ENCODE results near the gene PORCN. TPM values are rescaled to one million over a fixed set of nuclear protein-coding genes. Genes with fewer than 3 reads are reported as not detected.
A peak's percentile ranks its signal among the peaks of the same experiment; 100 is the strongest.

PORCN gene
- total and polyA plus RNA-seq, 2 of the 4 experiments (the other 2 are of a cell fraction) = 4.1 to 10.1 TPM

- no peak overlapping the region for H2BK120ac ChIP-seq (ENCODE audit: low read depth, low read length)
- H2BK20ac ChIP-seq (ENCODE audit: low read depth, low read length) = no peak overlapping the region
- no peak overlapping the region for H2AK5ac ChIP-seq (ENCODE audit: low read depth, low read length)
- H3K9me1 ChIP-seq (ENCODE audit: insufficient read depth, low read length) = no peaks in the 10 kb centered on the region
- peak; percentile 56 for TF ChIP-seq RAD21 (IDR thresholded peaks at IDR 0.05; ENCODE audit: low read length)
- TF ChIP-seq SMC3 (IDR thresholded peaks at IDR 0.05; ENCODE audit: low read depth, low read length) = peak; percentile 43
- TF ChIP-seq, protein P1, sequence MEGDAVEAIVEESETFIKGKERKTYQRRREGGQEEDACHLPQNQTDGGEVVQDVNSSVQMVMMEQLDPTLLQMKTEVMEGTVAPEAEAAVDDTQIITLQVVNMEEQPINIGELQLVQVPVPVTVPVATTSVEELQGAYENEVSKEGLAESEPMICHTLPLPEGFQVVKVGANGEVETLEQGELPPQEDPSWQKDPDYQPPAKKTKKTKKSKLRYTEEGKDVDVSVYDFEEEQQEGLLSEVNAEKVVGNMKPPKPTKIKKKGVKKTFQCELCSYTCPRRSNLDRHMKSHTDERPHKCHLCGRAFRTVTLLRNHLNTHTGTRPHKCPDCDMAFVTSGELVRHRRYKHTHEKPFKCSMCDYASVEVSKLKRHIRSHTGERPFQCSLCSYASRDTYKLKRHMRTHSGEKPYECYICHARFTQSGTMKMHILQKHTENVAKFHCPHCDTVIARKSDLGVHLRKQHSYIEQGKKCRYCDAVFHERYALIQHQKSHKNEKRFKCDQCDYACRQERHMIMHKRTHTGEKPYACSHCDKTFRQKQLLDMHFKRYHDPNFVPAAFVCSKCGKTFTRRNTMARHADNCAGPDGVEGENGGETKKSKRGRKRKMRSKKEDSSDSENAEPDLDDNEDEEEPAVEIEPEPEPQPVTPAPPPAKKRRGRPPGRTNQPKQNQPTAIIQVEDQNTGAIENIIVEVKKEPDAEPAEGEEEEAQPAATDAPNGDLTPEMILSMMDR (conservative IDR thresholded peaks at IDR 0.05; ENCODE audit: low read depth, low read length) = peak; percentile 43
- no peak for TF ChIP-seq FOS (IDR thresholded peaks at IDR 0.05; ENCODE audit: low read depth, low read length)
- no peak for TF ChIP-seq BHLHE40 (IDR thresholded peaks at IDR 0.05; ENCODE audit: low read depth, low read length)
- TF ChIP-seq NFE2L2 (IDR thresholded peaks at IDR 0.05; ENCODE audit: low read depth, low read length) = no peak
- H2BK15ac ChIP-seq (ENCODE audit: low read depth, low read length) = no peak overlapping the region
- no peaks in the 10 kb centered on the region for H4K20me1 ChIP-seq (ENCODE audit: insufficient read depth, low read length)
- no peak overlapping the region for H3K23ac ChIP-seq (ENCODE audit: low read depth, low read length)
- H3K18ac ChIP-seq (ENCODE audit: low read depth, low read length) = no peak overlapping the region
- no peaks in the 10 kb centered on the region; the same call in 1 of the 2 replicates for H3K9me3 ChIP-seq (ENCODE audit: control insufficient read depth, insufficient read depth, low read length)
- ChIA-PET POLR2A (ENCODE audit: unreplicated experiment) (no interaction called here), CTCF (no interaction called here)
- H3K36me3 ChIP-seq (ENCODE audit: control insufficient read depth, insufficient read depth, low read length) = peaks cover 3% of the 10 kb centered on the region
- H3K27ac ChIP-seq (ENCODE audit: insufficient read depth, low read length) = no peak overlapping the region
- H4K5ac ChIP-seq (ENCODE audit: low read depth, low read length) = no peak overlapping the region
- peak overlapping the region; percentile 34 for H2AK9ac ChIP-seq (replicated peaks; ENCODE audit: low read depth, low read length, poor library complexity)
- no peak overlapping the region for H3K56ac ChIP-seq (ENCODE audit: extremely low read depth, insufficient read depth, low read length)
- H3K9ac ChIP-seq (ENCODE audit: low read depth, low read length) = no peak overlapping the region
- dilution Hi-C loops (cut with HindIII; ENCODE audit: low sequenced_read_pairs, unreplicated experiment) = no loop called here
- no peak overlapping the region for H4K91ac ChIP-seq (ENCODE audit: insufficient read depth, low read depth, low read length)
- no peak overlapping the region for H3K14ac ChIP-seq (replicated peaks; ENCODE audit: low read depth, low read length)
- H2AFZ ChIP-seq (replicated peaks; ENCODE audit: low read length, poor library complexity) = no peak overlapping the region
- H3K4me3 ChIP-seq (ENCODE audit: insufficient read depth, low read depth, low read length) = no peak overlapping the region
- no peaks in the 10 kb centered on the region for H3K27me3 ChIP-seq (ENCODE audit: control insufficient read depth, insufficient read depth, low read length)
- WGBS, 2 experiments (ENCODE audit: extremely low coverage in 2 of 2, insufficient read length in 1 of 2) = 52% methylated on average over 2 of the region's 4 CpGs; no CpG with 5 or more reads in 1 of the 2 experiments
- H3K79me1 ChIP-seq (ENCODE audit: low read depth in 1 of 2, low read length in 2 of 2) = peaks cover 6 to 12% of the 10 kb centered on the region in 2 experiments; a peak in 3 of 4 replicates
- no peak overlapping the region for H3K4me2 ChIP-seq (ENCODE audit: low read depth, low read length)
- no peak for DNase-seq
- H3K4ac ChIP-seq (ENCODE audit: low read depth, low read length) = no peak overlapping the region
- intact Hi-C loops (cut with micrococcal nuclease) = no loop called here
- no peaks in the 10 kb centered on the region for H3K4me1 ChIP-seq (ENCODE audit: control insufficient read depth, insufficient read depth, low read length)
- no peak for ATAC-seq (ENCODE audit: low read depth)
- no peak overlapping the region for H2BK5ac ChIP-seq (ENCODE audit: low read depth, low read length, poor library complexity, severe bottlenecking)
- H4K8ac ChIP-seq (ENCODE audit: low read depth in 2 of 2, low read length in 2 of 2) = no peak overlapping the region
- in situ Hi-C loops (cut with MboI; ENCODE audit: low sequenced_read_pairs) = no loop called here
- BruUV-seq (replicated peaks) = no TSS peak
Measured at GRCh38 chrX:48511560-48511959, 2.8 kb downstream of the PORCN start.
